DOHH2 (cell line): ENCODE results near the gene LEKR1.
"Not testable (repeated sequence)": the region's sequence is repeated elsewhere in the genome, so short reads cannot be mapped to it uniquely, and the experiment has no call there.

Experiments used
- H3F3A ChIP-seq: fragments of 200-600 bp; sonication (generic), shearing (Covaris generic); 2 replicates; pipeline ENCODE4 v1.6.0; 2016; ENCODE audit warnings: antibody characterized with exemption, mild to moderate bottlenecking; ENCODE audit not compliant: control insufficient read depth, insufficient read depth
- H3K27ac ChIP-seq: fragments of 200-600 bp; sonication (generic); 2 replicates; pipeline ENCODE4 v1.5.1; 2014; ENCODE audit warnings: low read depth, mild to moderate bottlenecking, low read length, moderate library complexity
- H3K27me3 ChIP-seq: fragments of 200-600 bp; sonication (generic); 2 replicates; pipeline ENCODE4 v1.6.1; 2014; ENCODE audit warnings: mild to moderate bottlenecking, low read length, mixed read lengths; ENCODE audit not compliant: control insufficient read depth
- H3K36me3 ChIP-seq: fragments of 200-600 bp; sonication (generic); 2 replicates; pipeline ENCODE4 v1.6.1; 2014; ENCODE audit warnings: mild to moderate bottlenecking, low read length, moderate library complexity, mixed read lengths; ENCODE audit not compliant: control insufficient read depth
- H3K4me1 ChIP-seq: fragments of 200-600 bp; sonication (generic); 2 replicates; pipeline ENCODE4 v1.6.1; 2014; ENCODE audit warnings: mild to moderate bottlenecking, low read length, mixed read lengths; ENCODE audit not compliant: control insufficient read depth
- H3K4me2 ChIP-seq: fragments of 200-600 bp; sonication (generic); 2 replicates; pipeline ENCODE4 v1.6.0; 2014; ENCODE audit warnings: mild to moderate bottlenecking, low read length, moderate library complexity
- H3K4me3 ChIP-seq: fragments of 200-600 bp; sonication (generic); 2 replicates; pipeline ENCODE4 v1.5.1; 2014; ENCODE audit warnings: mild to moderate bottlenecking, low read length, mixed read lengths
- H3K79me2 ChIP-seq: fragments of 200-600 bp; sonication (generic); 2 replicates; pipeline ENCODE4 v1.6.1; 2014; ENCODE audit warnings: mild to moderate bottlenecking, low read length, mixed read lengths; ENCODE audit not compliant: control insufficient read depth
- H3K9me2 ChIP-seq: fragments of 200-600 bp; sonication (generic); replicated peaks from 2 replicates; pipeline ENCODE4 v1.6.1; 2014; ENCODE audit warnings: mild to moderate bottlenecking, low read length, mixed read lengths; ENCODE audit not compliant: control insufficient read depth
- H3K9me3 ChIP-seq: fragments of 200-600 bp; sonication (generic); 2 replicates; pipeline ENCODE4 v1.6.1; 2014; ENCODE audit warnings: antibody characterized with exemption, low read length, mixed read lengths; ENCODE audit not compliant: control insufficient read depth, insufficient read depth
- H4K20me1 ChIP-seq: fragments of 200-600 bp; sonication (generic); 2 replicates; pipeline ENCODE4 v1.6.0; 2014; ENCODE audit warnings: low read depth, mild to moderate bottlenecking, antibody characterized with exemption, low read length, moderate library complexity; ENCODE audit not compliant: control insufficient read depth, insufficient read depth
- CTCF ChIP-seq: fragments of 200-600 bp; sonication (generic); IDR thresholded peaks from one replicate; pipeline ENCODE4 v1.5.1; 2014; ENCODE audit warnings: antibody characterized with exemption, mild to moderate bottlenecking, low read depth, low read length; ENCODE audit not compliant: poor library complexity, severe bottlenecking
- EZH2phosphoT487 ChIP-seq: fragments of 200-600 bp; sonication (generic); IDR thresholded peaks from 2 replicates; pipeline ENCODE4 v1.6.1; 2017; ENCODE audit warnings: borderline replicate concordance, mild to moderate bottlenecking, antibody characterized with exemption, low read length, moderate library complexity, mixed read lengths

Gene LEKR1

GRCh38 chr3:156906275-156906674 lies 80.1 kb downstream of the LEKR1 start:
- Histone ChIP-seq H3K27ac (no peak overlapping the region), H3F3A (no peaks in the 10 kb centered on the region), H3K4me2 (no peak overlapping the region), H4K20me1 (no peaks in the 10 kb centered on the region), H3K27me3 (no peaks in the 10 kb centered on the region), H3K36me3 (no peaks in the 10 kb centered on the region), H3K9me2 (no peaks in the 10 kb centered on the region), H3K4me3 (no peak overlapping the region), H3K4me1 (0 out of 2 replicates have a peak, but pooled peaks cover 6% of the 10 kb centered on the region), H3K9me3 (no peaks in the 10 kb centered on the region), H3K79me2 (no peaks in the 10 kb centered on the region)
- no peak for TF ChIP-seq CTCF
- no peak for TF ChIP-seq EZH2phosphoT487

- H3K9me2 ChIP-seq, result no peaks in the 10 kb centered on the region
- 0 out of 2 replicates have a peak, but pooled peaks cover 7% of the 10 kb centered on the region for H3K4me1 ChIP-seq
- H3K79me2 ChIP-seq, result no peaks in the 10 kb centered on the region
- H3K36me3 ChIP-seq, result no peaks in the 10 kb centered on the region
- H3K4me3 ChIP-seq, result no peak overlapping the region
- H3K9me3 ChIP-seq, result no peaks in the 10 kb centered on the region
- no peak overlapping the region for H3K27ac ChIP-seq
- TF ChIP-seq EZH2phosphoT487 (no peak), CTCF (no peak)
- no peaks in the 10 kb centered on the region for H3K27me3 ChIP-seq
- H4K20me1 ChIP-seq, result no peaks in the 10 kb centered on the region
- H3F3A ChIP-seq, result no peaks in the 10 kb centered on the region
- H3K4me2 ChIP-seq, result no peak overlapping the region
Measured at GRCh38 chr3:156908398-156908797, 82.2 kb downstream of the LEKR1 start.

- no peaks in the 10 kb centered on the region for H3K9me3 ChIP-seq
- no peak overlapping the region for H3K4me2 ChIP-seq
- H3K36me3 ChIP-seq, result no peaks in the 10 kb centered on the region
- H3K9me2 ChIP-seq, result no peaks in the 10 kb centered on the region
- TF ChIP-seq EZH2phosphoT487 (no peak), CTCF (no peak)
- no peak overlapping the region for H3K27ac ChIP-seq
- no peaks in the 10 kb centered on the region for H4K20me1 ChIP-seq
- H3F3A ChIP-seq, result no peaks in the 10 kb centered on the region
- H3K27me3 ChIP-seq, result no peaks in the 10 kb centered on the region
- no peaks in the 10 kb centered on the region for H3K79me2 ChIP-seq
- 0 out of 2 replicates have a peak, but pooled peaks cover 7% of the 10 kb centered on the region for H3K4me1 ChIP-seq
- H3K4me3 ChIP-seq, result no peak overlapping the region
Measured at GRCh38 chr3:156910022-156910421, 83.9 kb downstream of the LEKR1 start.

GRCh38 chr3:156910831-156911230 lies 84.7 kb downstream of the LEKR1 start:
- H3K4me1 ChIP-seq, H3K9me3 ChIP-seq, H3K36me3 ChIP-seq, H3K27ac ChIP-seq, H3F3A ChIP-seq, H4K20me1 ChIP-seq, H3K4me3 ChIP-seq, H3K9me2 ChIP-seq, H3K4me2 ChIP-seq, H3K79me2 ChIP-seq, H3K27me3 ChIP-seq: not testable (repeated sequence)

GRCh38 chr3:156914300-156914699 lies 88.1 kb downstream of the LEKR1 start:
- H3K9me3 ChIP-seq, H3K4me3 ChIP-seq, H3F3A ChIP-seq, H3K27ac ChIP-seq, H3K79me2 ChIP-seq, H4K20me1 ChIP-seq, H3K4me2 ChIP-seq, H3K9me2 ChIP-seq, H3K27me3 ChIP-seq, H3K36me3 ChIP-seq, H3K4me1 ChIP-seq: not testable (repeated sequence)
